SIG-M5 treated with dmso at 0.1 percent for 504 hours (cell line): ENCODE data around the gene RANBP17.
"Not testable (repeated sequence)": the region's sequence is repeated elsewhere in the genome, so short reads cannot be mapped to it uniquely, and the experiment has no call there.

Experiments
- DNase-seq: peaks from one replicate; lab custom pipeline; 2025; ENCODE audit not compliant: unreplicated experiment; lab: John Stamatoyannopoulos, UW

RANBP17 gene

GRCh38 chr5:170865622-170866021 is 3.8 kb downstream of the RANBP17 start:
- DNase-seq: no peak

- no peak for DNase-seq
Observed at GRCh38 chr5:170867825-170868224, 6.0 kb downstream of the RANBP17 start.

GRCh38 chr5:170870390-170870789 is 8.6 kb downstream of the RANBP17 start:
- not testable (repeated sequence) for DNase-seq

- no peak for DNase-seq
Observed at GRCh38 chr5:170874017-170874416, 12.2 kb downstream of the RANBP17 start.

GRCh38 chr5:170875811-170876210 is 14.0 kb downstream of the RANBP17 start:
- no peak for DNase-seq

- DNase-seq: no peak
Observed at GRCh38 chr5:170880084-170880483, 18.3 kb downstream of the RANBP17 start.

GRCh38 chr5:170882345-170882744 is 20.5 kb downstream of the RANBP17 start:
- DNase-seq: no peak

- DNase-seq: no peak
Observed at GRCh38 chr5:170885256-170885655, 23.4 kb downstream of the RANBP17 start.

GRCh38 chr5:170885809-170886208 is 24.0 kb downstream of the RANBP17 start:
- DNase-seq: no peak

- DNase-seq: no peak
Observed at GRCh38 chr5:170886210-170886894, 24.5 kb downstream of the RANBP17 start.

- no peak for DNase-seq
Observed at GRCh38 chr5:170892196-170892595, 30.4 kb downstream of the RANBP17 start.

- no peak for DNase-seq
Observed at GRCh38 chr5:170894665-170895064, 32.8 kb downstream of the RANBP17 start.

- no peak for DNase-seq
Observed at GRCh38 chr5:170896779-170897178, 35.0 kb downstream of the RANBP17 start.

GRCh38 chr5:170903075-170903474 is 41.3 kb downstream of the RANBP17 start:
- DNase-seq: no peak

- no peak for DNase-seq
Observed at GRCh38 chr5:170907758-170908157, 45.9 kb downstream of the RANBP17 start.

- no peak for DNase-seq
Observed at GRCh38 chr5:170913573-170913972, 51.8 kb downstream of the RANBP17 start.

GRCh38 chr5:170917113-170917512 is 55.3 kb downstream of the RANBP17 start:
- peak; percentile 1 for DNase-seq

- DNase-seq: no peak
Observed at GRCh38 chr5:170920196-170920595, 58.4 kb downstream of the RANBP17 start.

- DNase-seq: not testable (repeated sequence)
Observed at GRCh38 chr5:170922331-170922730, 60.5 kb downstream of the RANBP17 start.

- no peak for DNase-seq
Observed at GRCh38 chr5:170923910-170924620, 62.2 kb downstream of the RANBP17 start.

- not testable (repeated sequence) for DNase-seq
Observed at GRCh38 chr5:170935534-170936218, 73.9 kb downstream of the RANBP17 start.

- DNase-seq: no peak
Observed at GRCh38 chr5:170937072-170937471, 75.3 kb downstream of the RANBP17 start.
